NT2/D1 (cell line): ENCODE data around the gene PCYOX1L.

Experiments used
- DNase-seq: peaks from one replicate; pipeline ENCODE4 v3.0.0-alpha.2; 2011; ENCODE audit warnings: low read depth, low spot score
- H3K27me3 ChIP-seq: 2 replicates; pipeline ENCODE4 v1.6.0; 2011; ENCODE audit warnings: mild to moderate bottlenecking; ENCODE audit not compliant: insufficient read length, insufficient read depth
- H3K36me3 ChIP-seq: 2 replicates; pipeline ENCODE4 v1.6.1; 2011; ENCODE audit warnings: mild to moderate bottlenecking, low read length, mixed read lengths; ENCODE audit not compliant: insufficient read depth, insufficient read length
- H3K4me1 ChIP-seq: 2 replicates; pipeline ENCODE4 v1.5.1; 2011; ENCODE audit not compliant: insufficient read depth, insufficient read length
- H3K4me3 ChIP-seq: 2 replicates; pipeline ENCODE4 v1.5.1; 2011; ENCODE audit warnings: low read depth; ENCODE audit not compliant: insufficient read length
- H3K9ac ChIP-seq: 2 replicates; pipeline ENCODE4 v1.6.0; 2011; ENCODE audit warnings: low read depth; ENCODE audit not compliant: insufficient read length
- H3K9me3 ChIP-seq: 2 replicates; pipeline ENCODE4 v1.5.1; 2011; ENCODE audit warnings: mild to moderate bottlenecking, low read length; ENCODE audit not compliant: insufficient read depth
- SUZ12 ChIP-seq: IDR thresholded peaks from 2 replicates; pipeline ENCODE4 v1.6.1; 2011; ENCODE audit not compliant: insufficient read length, insufficient read depth; ENCODE audit errors: extremely low read depth
- YY1 ChIP-seq: IDR thresholded peaks from 2 replicates; pipeline ENCODE4 v1.6.1; 2011; ENCODE audit not compliant: insufficient read length, insufficient read depth
- ZNF274 ChIP-seq: IDR thresholded peaks from 2 replicates; pipeline ENCODE4 v1.6.1; 2011; ENCODE audit warnings: mild to moderate bottlenecking, low read depth, low read length

PCYOX1L gene

DNA sequence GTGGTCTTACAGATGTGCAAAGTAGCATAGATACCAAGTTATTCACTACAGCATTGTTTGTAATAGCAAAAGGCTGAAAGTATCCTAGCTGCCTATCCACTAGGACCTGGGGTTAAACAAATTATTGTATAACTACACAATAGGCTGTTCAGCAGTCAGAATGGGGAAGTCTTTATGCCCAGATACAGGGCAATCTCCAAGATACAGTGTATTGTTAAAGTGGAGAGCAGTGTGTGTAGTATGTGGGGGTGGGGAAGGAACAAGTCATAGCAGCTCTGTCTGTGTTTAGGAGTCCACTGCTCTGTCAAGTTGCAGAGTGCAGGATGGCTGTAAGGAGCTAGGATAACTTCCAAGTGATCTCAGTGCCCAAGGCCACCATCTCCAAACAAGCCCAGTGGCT, 5.5 kb downstream of the PCYOX1L start:
- H3K27me3 ChIP-seq = peaks cover 4% of the 10 kb centered on the region
- no peak for DNase-seq
- no peak for TF ChIP-seq ZNF274
- TF ChIP-seq YY1 = no peak
- no peak for TF ChIP-seq SUZ12
- H3K9me3 ChIP-seq = no peaks in the 10 kb centered on the region
- peaks cover 4% of the 10 kb centered on the region for H3K4me1 ChIP-seq
- no peak overlapping the region for H3K9ac ChIP-seq
- no peak overlapping the region for H3K4me3 ChIP-seq
- no peaks in the 10 kb centered on the region for H3K36me3 ChIP-seq

DNA sequence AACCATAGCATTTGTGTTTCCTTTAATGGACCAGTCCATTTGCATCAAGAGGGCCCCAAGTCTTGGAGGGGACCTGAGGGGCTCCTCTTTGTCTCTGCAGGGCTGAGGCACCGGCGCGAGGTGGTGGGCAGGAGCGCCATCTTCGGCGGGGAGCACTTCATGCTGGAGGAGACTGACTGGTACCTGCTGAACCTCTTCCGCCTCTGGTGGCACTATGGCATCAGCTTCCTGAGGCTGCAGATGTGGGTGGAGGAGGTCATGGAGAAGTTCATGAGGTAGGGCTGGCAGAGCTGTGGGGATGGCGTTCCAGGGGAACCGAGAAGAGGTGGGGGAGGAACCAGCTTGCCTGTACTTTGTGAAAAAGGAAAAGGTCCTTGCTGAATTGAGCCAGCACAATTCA, 6.1 kb downstream of the PCYOX1L start:
- no peak for TF ChIP-seq ZNF274
- TF ChIP-seq YY1 = no peak
- TF ChIP-seq SUZ12 = no peak
- H3K27me3 ChIP-seq = no peaks in the 10 kb centered on the region
- peaks cover 4% of the 10 kb centered on the region for H3K4me1 ChIP-seq
- no peaks in the 10 kb centered on the region for H3K36me3 ChIP-seq
- no peak for DNase-seq
- no peaks in the 10 kb centered on the region for H3K9me3 ChIP-seq
- no peak overlapping the region for H3K9ac ChIP-seq
- no peak overlapping the region for H3K4me3 ChIP-seq

DNA sequence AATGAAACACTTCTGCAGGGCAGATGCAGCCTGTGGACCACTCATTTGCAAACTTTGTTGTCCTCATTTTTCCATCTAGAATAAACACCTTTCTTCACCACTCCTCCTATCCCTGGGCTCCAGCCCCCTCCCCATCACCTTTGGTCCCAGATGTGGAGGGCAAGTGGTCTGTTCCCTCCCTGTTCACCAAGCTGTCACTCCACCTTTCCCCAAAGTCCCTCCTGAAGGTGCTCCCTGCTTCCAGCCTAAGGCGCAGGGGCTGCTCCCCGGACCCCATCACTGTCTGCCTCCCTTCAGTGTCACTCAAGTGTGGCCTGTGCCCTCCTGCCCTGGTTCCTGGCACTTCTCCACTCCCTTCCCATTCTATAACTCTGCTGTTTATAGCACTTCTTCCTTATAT, 6.9 kb downstream of the PCYOX1L start:
- Histone ChIP-seq H3K9ac (no peak overlapping the region), H3K4me1 (peaks cover 4% of the 10 kb centered on the region), H3K4me3 (no peak overlapping the region), H3K27me3 (no peaks in the 10 kb centered on the region), H3K36me3 (no peaks in the 10 kb centered on the region), H3K9me3 (no peaks in the 10 kb centered on the region)
- no peak for TF ChIP-seq ZNF274
- TF ChIP-seq SUZ12 = no peak
- TF ChIP-seq YY1 = no peak
- no peak for DNase-seq

DNA sequence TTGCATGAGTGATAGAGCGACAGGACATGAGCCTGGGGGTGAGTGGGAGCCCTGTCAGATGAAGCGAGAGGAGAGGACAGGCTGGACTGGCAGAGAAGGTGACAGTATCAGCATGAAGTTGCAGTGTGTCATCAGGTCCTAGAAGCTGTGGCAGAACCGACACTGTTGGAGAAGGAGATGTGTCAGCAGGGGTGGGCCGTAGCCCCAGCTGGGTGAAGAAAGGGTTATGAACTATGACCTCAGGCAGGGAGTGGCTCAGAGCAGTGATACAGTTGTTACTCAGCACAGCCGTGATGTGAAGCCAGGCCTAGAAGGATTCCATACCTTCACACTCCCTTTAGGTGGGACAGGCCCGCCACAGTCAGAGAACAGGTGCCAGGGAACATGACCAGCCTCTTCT, 7.6 kb downstream of the PCYOX1L start:
- DNase-seq = no peak

DNA sequence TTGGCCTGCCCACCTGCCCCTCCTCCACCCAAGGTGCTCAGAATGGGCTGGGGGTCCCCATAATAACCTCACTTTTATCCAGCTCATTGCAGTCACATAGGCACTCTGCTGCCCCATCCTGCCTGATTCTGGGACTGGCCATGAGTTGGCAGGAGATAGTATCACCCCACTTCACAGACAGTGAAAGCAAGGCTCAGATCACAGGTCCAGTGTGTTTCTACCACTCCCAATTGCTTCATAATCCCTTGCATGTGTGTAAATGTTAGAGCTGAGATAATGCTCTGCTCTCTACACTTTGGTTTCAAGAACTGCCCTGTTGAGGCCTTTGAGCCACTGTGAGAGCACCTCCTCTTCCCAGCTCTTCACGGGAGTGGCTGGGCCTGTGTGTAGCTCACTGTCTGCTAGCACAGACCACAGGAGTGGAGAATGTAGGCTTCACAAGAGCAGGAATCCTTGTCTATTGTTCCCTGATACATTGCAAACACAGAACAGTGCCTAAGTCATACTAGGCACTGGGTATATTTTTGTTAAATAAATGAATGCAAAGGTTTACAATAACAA, 8.4 kb downstream of the PCYOX1L start:
- no peak overlapping the region for H3K4me3 ChIP-seq
- H3K27me3 ChIP-seq = no peaks in the 10 kb centered on the region
- peaks cover 4% of the 10 kb centered on the region for H3K4me1 ChIP-seq
- no peak overlapping the region for H3K9ac ChIP-seq
- no peak for DNase-seq
- no peak for TF ChIP-seq SUZ12
- TF ChIP-seq YY1 = no peak
- no peak for TF ChIP-seq ZNF274
- H3K9me3 ChIP-seq = no peaks in the 10 kb centered on the region
- no peaks in the 10 kb centered on the region for H3K36me3 ChIP-seq

More for the DNA sequence above, 7.6 kb downstream of the PCYOX1L start:
- no peak overlapping the region for H3K9ac ChIP-seq
- TF ChIP-seq ZNF274 (no peak), SUZ12 (no peak), YY1 (no peak)
- no peaks in the 10 kb centered on the region for H3K27me3 ChIP-seq
- no peak overlapping the region for H3K4me3 ChIP-seq
- H3K9me3 ChIP-seq = no peaks in the 10 kb centered on the region
- peaks cover 4% of the 10 kb centered on the region for H3K4me1 ChIP-seq
- H3K36me3 ChIP-seq = no peaks in the 10 kb centered on the region

DNA sequence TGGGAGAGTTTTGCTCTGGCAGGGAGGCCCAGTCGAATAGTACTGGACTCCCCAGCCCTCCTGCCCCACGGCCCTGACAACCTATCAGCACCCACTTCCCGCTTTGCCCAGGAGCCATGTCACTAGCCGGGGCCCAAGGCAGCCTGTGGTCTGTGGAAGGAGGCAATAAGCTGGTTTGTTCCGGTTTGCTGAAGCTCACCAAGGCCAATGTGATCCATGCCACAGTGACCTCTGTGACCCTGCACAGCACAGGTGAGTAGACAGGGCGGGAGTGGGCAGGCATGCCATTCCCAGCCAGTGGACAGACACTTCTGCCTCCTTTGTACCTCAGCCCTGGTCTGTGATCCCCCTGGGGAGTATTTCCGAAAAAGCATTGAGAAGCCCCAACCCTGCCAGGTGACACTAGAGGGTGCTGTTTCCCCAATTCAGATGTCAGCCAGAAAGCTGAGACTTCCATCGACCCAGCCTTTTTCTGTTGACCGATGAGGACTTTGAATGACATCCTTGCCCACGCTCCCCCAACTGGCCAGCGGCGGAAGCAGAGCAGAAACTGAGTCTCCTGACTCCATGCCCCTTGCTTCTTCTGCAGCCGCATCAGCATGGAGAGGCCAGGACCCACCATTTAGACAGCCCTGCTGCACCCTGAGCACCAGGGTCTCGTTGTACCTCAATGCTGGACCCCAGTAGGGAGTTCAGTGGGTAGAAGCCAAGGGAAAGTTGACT, 9.6 kb downstream of the PCYOX1L start:
- no peaks in the 10 kb centered on the region for H3K36me3 ChIP-seq
- H3K4me3 ChIP-seq = no peak overlapping the region
- no peak for TF ChIP-seq YY1
- no peak for TF ChIP-seq ZNF274
- peak; percentile 72 for DNase-seq
- H3K4me1 ChIP-seq = peaks cover 6% of the 10 kb centered on the region
- H3K9me3 ChIP-seq = no peaks in the 10 kb centered on the region
- no peak overlapping the region for H3K9ac ChIP-seq
- no peaks in the 10 kb centered on the region for H3K27me3 ChIP-seq

DNA sequence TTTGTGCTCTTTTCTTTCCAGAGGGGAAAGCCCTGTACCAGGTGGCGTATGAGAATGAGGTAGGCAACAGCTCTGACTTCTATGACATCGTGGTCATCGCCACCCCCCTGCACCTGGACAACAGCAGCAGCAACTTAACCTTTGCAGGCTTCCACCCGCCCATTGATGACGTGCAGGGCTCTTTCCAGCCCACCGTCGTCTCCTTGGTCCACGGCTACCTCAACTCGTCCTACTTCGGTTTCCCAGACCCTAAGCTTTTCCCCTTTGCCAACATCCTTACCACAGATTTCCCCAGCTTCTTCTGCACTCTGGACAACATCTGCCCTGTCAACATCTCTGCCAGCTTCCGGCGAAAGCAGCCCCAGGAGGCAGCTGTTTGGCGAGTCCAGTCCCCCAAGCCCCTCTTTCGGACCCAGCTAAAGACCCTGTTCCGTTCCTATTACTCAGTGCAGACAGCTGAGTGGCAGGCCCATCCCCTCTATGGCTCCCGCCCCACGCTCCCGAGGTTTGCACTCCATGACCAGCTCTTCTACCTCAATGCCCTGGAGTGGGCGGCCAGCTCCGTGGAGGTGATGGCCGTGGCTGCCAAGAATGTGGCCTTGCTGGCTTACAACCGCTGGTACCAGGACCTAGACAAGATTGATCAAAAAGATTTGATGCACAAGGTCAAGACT, 10.3 kb downstream of the PCYOX1L start:
- TF ChIP-seq SUZ12 = no peak
- no peak overlapping the region for H3K9ac ChIP-seq
- DNase-seq = no peak
- no peaks in the 10 kb centered on the region for H3K27me3 ChIP-seq
- peaks cover 6% of the 10 kb centered on the region for H3K4me1 ChIP-seq
- no peak overlapping the region for H3K4me3 ChIP-seq
- no peaks in the 10 kb centered on the region for H3K36me3 ChIP-seq
- no peaks in the 10 kb centered on the region for H3K9me3 ChIP-seq
